ENCODE data around the gene PTPRD. TPM values are rescaled to one million over a fixed set of nuclear protein-coding genes. Genes with fewer than 3 reads are reported as not detected.

The PTPRD gene
- total RNA-seq, 1 experiment from 2014 or later = 0.02 TPM

- RAD21 ChIA-PET (ENCODE audit: low non-redundant PET in 1 of 2, low total read pairs in 2 of 2, uncharacterized antibody in 2 of 2, unreplicated experiment in 2 of 2) = no interaction called here
- POLR2A ChIA-PET = no interaction called here
- BruUV-seq (replicated peaks) = no TSS peak
Measured at GRCh38 chr9:9623506-9623905, 989.3 kb downstream of the PTPRD start.

More at GRCh38 chr9:9623506-9623905, 989.3 kb downstream of the PTPRD start:
- no peak overlapping the region for H3K9ac ChIP-seq (ENCODE audit: low read length)
- no peaks in the 10 kb centered on the region for H3K4me1 ChIP-seq (ENCODE audit: control insufficient read depth in 1 of 2, insufficient read depth in 2 of 2, low read length in 2 of 2)
- no peaks in the 10 kb centered on the region for H3K79me2 ChIP-seq (ENCODE audit: insufficient read depth, low read length)
- no peak overlapping the region for H3K4me2 ChIP-seq (ENCODE audit: low read length)
- DNase-seq (ENCODE audit: low read depth, low spot score) (no peak), ATAC-seq (no peak)
- no peak overlapping the region for H3K4me3 ChIP-seq (replicated peaks in 1 of 2; ENCODE audit: low read depth in 1 of 2, low read length in 2 of 2)
- H3K36me3 ChIP-seq (ENCODE audit: control insufficient read depth in 1 of 2, insufficient read depth in 2 of 2, low read length in 2 of 2) = no peaks in the 10 kb centered on the region
- TF ChIP-seq JUND (IDR thresholded peaks at IDR 0.05) = no peak
- TF ChIP-seq EZH2phosphoT487 (IDR thresholded peaks at IDR 0.05; ENCODE audit: borderline replicate concordance) = no peak
- no peak for TF ChIP-seq CTCF (IDR thresholded peaks at IDR 0.05 in 2 of 3, conservative IDR thresholded peaks at IDR 0.05 in 1 of 3; ENCODE audit: borderline replicate concordance in 1 of 3, insufficient read depth in 1 of 3, low read depth in 2 of 3, low read length in 2 of 3)
- TF ChIP-seq SP1 (IDR thresholded peaks at IDR 0.05; ENCODE audit: low read depth) = no peak
- no peak for TF ChIP-seq POLR2A (IDR thresholded peaks at IDR 0.05; ENCODE audit: borderline replicate concordance, extremely low read depth, insufficient read depth, insufficient read length)
- no peak for TF ChIP-seq ELF1 (IDR thresholded peaks at IDR 0.05; ENCODE audit: borderline replicate concordance, low read depth)
- no peak for TF ChIP-seq CBX3 (IDR thresholded peaks at IDR 0.05; ENCODE audit: low read depth)
- TF ChIP-seq MAX (IDR thresholded peaks at IDR 0.05) = no peak
- TF ChIP-seq ZNF274 (IDR thresholded peaks at IDR 0.05; ENCODE audit: low read depth, low read length) = no peak
- no peak for TF ChIP-seq ATF3 (IDR thresholded peaks at IDR 0.05)
- no peak for TF ChIP-seq SRF (IDR thresholded peaks at IDR 0.05; ENCODE audit: low read depth)
- no peak for TF ChIP-seq CEBPB (IDR thresholded peaks at IDR 0.05; ENCODE audit: low read depth)
- TF ChIP-seq EGR1 (IDR thresholded peaks at IDR 0.05; ENCODE audit: low read depth) = no peak
- peaks cover 6 to 17% of the 10 kb centered on the region in 2 experiments; a peak in 2 of 4 replicates for H3K9me3 ChIP-seq (ENCODE audit: control insufficient read depth in 1 of 2, insufficient read depth in 1 of 2, low read depth in 1 of 2, low read length in 2 of 2)
- no peak overlapping the region for H3K27ac ChIP-seq (ENCODE audit: low read depth, low read length)
- no peaks in the 10 kb centered on the region for H3K27me3 ChIP-seq (ENCODE audit: insufficient read depth, low read length)
- no peak overlapping the region for H2AFZ ChIP-seq (ENCODE audit: low read depth, low read length, poor library complexity, severe bottlenecking)
- intact Hi-C loops (cut with micrococcal nuclease) = no loop called here
- CTCF ChIA-PET = no interaction called here
- no peaks in the 10 kb centered on the region for H4K20me1 ChIP-seq (ENCODE audit: insufficient read depth)
- no peaks in the 10 kb centered on the region for H3K9me2 ChIP-seq (ENCODE audit: insufficient read depth)
